ENCODE measurements around the gene HMOX2.

Gene HMOX2

GRCh38 chr16:4525069-4525468 lies 48.9 kb downstream of the HMOX2 start:
- no peak for ATAC-seq
- DNase-seq: no peak

- ATAC-seq (no peak), DNase-seq (no peak)
Measured at GRCh38 chr16:4525634-4526277, 49.6 kb downstream of the HMOX2 start.

GRCh38 chr16:4529085-4530060 lies 53.2 kb downstream of the HMOX2 start:
- DNase-seq: no peak
- peak; percentile 83 for ATAC-seq

GRCh38 chr16:4531811-4532210 lies 55.6 kb downstream of the HMOX2 start:
- DNase-seq (no peak), ATAC-seq (no peak)

GRCh38 chr16:4532238-4532637 lies 56.0 kb downstream of the HMOX2 start:
- no peak for DNase-seq

GRCh38 chr16:4533490-4533889 lies 57.3 kb downstream of the HMOX2 start:
- ATAC-seq: no peak
- no peak for DNase-seq

More at GRCh38 chr16:4532238-4532637, 56.0 kb downstream of the HMOX2 start:
- ATAC-seq: no peak

GRCh38 chr16:4534151-4534790 lies 58.1 kb downstream of the HMOX2 start:
- no peak for ATAC-seq
- DNase-seq: no peak

GRCh38 chr16:4535627-4536108 lies 59.5 kb downstream of the HMOX2 start:
- peak; percentile 55 for DNase-seq

GRCh38 chr16:4536391-4537106 lies 60.4 kb downstream of the HMOX2 start:
- DNase-seq (no peak), ATAC-seq (no peak)

More at GRCh38 chr16:4535627-4536108, 59.5 kb downstream of the HMOX2 start:
- peak; percentile 78 for ATAC-seq

GRCh38 chr16:4537376-4538343 lies 61.5 kb downstream of the HMOX2 start:
- peak; percentile 22 for ATAC-seq
- DNase-seq: peak; percentile 27

GRCh38 chr16:4538350-4539235 lies 62.4 kb downstream of the HMOX2 start, which contains the start of gene CDIP1:
Gene CDIP1, minus strand, starts transcription at chr16:4538773. Its CDS starts 24,643 bp downstream, at chr16:4514130.
- peak; percentile 77 for ATAC-seq
- peak; percentile 98 for DNase-seq

- ATAC-seq: no peak
Measured at GRCh38 chr16:4539716-4540284, 63.6 kb downstream of the HMOX2 start.

GRCh38 chr16:4544473-4544872 lies 68.3 kb downstream of the HMOX2 start:
- DNase-seq (no peak), ATAC-seq (no peak)

More at GRCh38 chr16:4539716-4540284, 63.6 kb downstream of the HMOX2 start:
- DNase-seq: no peak

GRCh38 chr16:4548124-4548523 lies 71.9 kb downstream of the HMOX2 start:
- ATAC-seq: no peak
- no peak for DNase-seq

- no peak for ATAC-seq
- no peak for DNase-seq
Measured at GRCh38 chr16:4550591-4550990, 74.4 kb downstream of the HMOX2 start.

- DNase-seq (no peak), ATAC-seq (no peak)
Measured at GRCh38 chr16:4552541-4552940, 76.3 kb downstream of the HMOX2 start.

GRCh38 chr16:4556112-4556511 lies 79.9 kb downstream of the HMOX2 start, which contains the start of gene C16orf96:
Gene C16orf96, plus strand, starts transcription at chr16:4556340. Its CDS starts 150 bp downstream, at chr16:4556490.
- DNase-seq: no peak
- ATAC-seq: no peak

GRCh38 chr16:4556580-4556979 lies 80.4 kb downstream of the HMOX2 start:
- ATAC-seq (no peak), DNase-seq (no peak)

GRCh38 chr16:4557973-4558372 lies 81.8 kb downstream of the HMOX2 start:
- no peak for ATAC-seq
- DNase-seq: no peak

Data from stimulated activated naive CD8-positive, alpha-beta T cell treated with anti-CD3 and anti-CD28 coated beads, Interleukin-15, Interleukin-2, amounts not matched to agents 100 U/mL and 50 U/mL, for 24 hours (primary cell).